NCI-H128 (cell line): ENCODE data around the gene MOCS3.
A peak's percentile ranks its signal among the peaks of the same experiment; 100 is the strongest.

Experiments
- DNase-seq: peaks from one replicate; lab custom pipeline; 2025; ENCODE audit not compliant: unreplicated experiment; lab: John Stamatoyannopoulos, UW

MOCS3 gene

GRCh38 chr20:50958615-50959542, at the start of gene MOCS3:
TSS of gene MOCS3 (plus strand) at chr20:50958818. CDS start at chr20:50958843, 25 bp downstream.
- DNase-seq, result peak; percentile 91

GRCh38 chr20:50909413-50909812, 49.2 kb upstream of the MOCS3 start:
- DNase-seq, result no peak

DNA sequence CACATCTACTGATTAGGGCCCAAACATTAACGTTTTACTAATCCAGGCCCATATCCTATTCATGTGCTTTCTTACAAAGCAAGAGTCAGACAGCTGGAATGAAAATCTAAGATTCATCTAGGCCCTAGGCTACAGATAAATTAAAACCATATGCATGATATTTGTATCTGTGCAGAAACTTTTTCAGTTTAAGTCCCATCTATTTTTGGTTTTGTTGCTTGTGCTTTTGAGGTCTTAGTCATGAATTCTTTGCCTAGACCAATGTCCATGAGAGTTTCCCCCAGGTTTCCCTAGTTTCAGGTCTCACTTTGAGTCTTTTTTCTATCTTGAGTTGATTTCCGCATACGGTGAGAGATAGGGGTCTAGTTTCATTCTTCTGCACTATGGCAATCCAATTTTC, 47.6 kb upstream of the MOCS3 start:
- no peak for DNase-seq

GRCh38 chr20:50911716-50912115, 46.9 kb upstream of the MOCS3 start:
- no peak for DNase-seq

DNA sequence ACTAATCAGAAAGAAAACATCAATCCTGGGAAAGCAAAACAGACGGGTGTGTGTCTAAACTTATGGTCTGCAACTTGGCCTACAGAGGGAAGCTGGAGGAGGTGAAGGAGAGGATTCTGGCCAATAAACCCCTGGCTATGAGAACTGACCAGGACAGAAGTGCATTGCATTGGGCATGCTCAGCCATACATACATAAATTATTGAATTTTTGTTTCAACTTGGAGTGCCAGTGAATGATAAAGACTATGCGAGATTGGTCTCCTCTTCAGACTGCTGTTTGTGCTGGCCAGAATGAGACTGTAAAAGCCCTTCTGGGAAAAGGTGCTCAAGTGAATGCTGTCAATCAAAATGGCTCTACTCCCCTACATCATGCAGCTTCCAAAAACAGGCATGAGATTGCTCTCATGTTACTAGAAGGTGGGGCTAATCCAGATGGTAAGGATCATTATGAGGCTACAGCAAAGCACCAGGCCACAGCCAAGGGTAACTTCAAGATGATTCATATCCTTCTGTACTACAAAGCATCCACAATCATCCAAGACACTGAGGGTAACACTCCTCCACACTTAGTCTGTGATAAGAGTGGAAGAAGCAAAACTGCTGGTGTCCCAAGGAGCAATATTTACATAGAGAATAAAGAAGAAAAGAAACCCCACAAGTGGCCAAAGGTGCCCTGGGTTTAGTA, 44.8 kb upstream of the MOCS3 start:
- no peak for DNase-seq

GRCh38 chr20:50915424-50915823, 43.2 kb upstream of the MOCS3 start:
- DNase-seq, result no peak

- DNase-seq, result no peak
Observed at GRCh38 chr20:50916257-50916656, 42.4 kb upstream of the MOCS3 start.

GRCh38 chr20:50916934-50917333, 41.7 kb upstream of the MOCS3 start:
- no peak for DNase-seq

DNA sequence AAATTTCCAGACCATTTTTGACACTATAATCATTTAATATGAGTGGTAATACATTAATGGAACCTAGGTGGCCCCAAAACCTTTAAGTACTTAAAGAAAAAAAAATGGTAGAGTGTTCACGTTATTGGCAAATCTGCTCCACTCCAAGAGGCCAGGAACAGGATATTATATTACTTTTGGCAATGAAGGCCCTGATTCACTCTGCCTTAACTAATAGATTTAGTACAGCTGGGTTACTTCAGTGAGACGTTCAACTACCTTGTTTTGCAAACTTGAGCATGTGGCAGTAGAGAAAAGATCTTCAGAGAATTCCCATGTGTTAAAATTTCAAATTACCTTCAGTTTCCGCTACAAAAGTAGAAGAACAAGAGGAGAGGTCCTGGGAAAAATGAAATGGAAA, 40.2 kb upstream of the MOCS3 start:
- DNase-seq, result no peak

- no peak for DNase-seq
Observed at GRCh38 chr20:50919567-50919966, 39.1 kb upstream of the MOCS3 start.

GRCh38 chr20:50920997-50921396, 37.6 kb upstream of the MOCS3 start:
- no peak for DNase-seq

- DNase-seq, result no peak
Observed at GRCh38 chr20:50921803-50922501, 36.7 kb upstream of the MOCS3 start.

GRCh38 chr20:50924261-50924920, 34.2 kb upstream of the MOCS3 start:
- DNase-seq, result no peak

DNA sequence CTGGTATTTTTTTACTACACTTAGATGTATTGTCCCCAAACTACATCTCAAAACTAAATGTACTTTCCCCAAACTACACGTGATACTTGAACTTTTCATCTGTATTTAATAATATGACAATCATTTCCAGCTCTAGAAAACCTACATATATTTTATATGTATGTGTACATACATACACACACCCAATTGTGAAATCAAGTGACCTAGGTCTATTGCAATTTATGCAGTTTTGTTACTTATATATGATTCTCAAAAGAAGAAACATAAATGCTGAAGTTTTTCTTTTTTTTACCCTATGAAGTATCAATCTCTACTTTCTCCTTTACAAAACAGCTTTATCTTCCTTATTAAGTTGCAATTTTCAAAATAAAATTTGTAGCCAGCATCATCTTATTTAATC, 32.1 kb upstream of the MOCS3 start:
- no peak for DNase-seq

GRCh38 chr20:50928469-50928868, 30.1 kb upstream of the MOCS3 start:
- DNase-seq, result no peak

DNA sequence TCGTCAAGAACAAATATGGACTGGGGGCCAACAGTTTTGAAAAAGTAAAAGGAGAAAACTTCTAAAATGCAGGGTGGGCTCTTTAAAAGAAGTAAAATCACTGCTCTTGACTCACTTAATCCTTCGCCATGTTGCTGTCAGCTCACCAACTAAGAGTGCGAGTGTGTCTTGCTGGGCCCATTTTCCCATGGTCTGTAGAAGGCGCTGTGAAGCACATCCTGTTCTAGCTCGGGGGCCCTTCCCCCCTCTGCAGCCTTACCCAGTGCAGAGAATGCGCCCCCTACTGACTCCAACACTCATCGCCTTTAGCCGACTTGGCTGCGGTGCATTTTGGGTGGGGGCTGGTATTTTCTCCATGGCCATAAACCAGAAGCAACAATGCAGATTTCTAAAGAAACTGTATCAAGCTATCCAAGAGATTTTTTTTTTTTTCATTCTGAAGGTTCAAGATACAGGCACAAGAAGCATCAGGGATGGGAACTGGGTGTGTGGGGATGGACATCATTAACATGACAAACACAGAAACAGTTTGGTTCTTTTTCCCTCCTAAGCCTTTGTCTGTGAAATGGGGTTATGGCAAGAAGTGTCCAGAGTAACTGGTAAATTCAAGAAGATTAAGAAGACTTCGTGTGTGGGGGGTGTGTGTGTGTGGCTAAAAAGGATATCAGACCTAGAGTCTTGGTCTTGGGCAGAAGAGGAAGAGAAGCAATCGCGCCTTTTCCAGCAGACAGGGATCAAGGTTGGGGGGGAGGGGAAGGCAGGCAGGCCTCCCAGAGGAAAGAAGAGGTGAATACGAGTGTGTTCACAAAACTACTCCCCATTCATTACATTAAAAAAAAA, 29.1 kb upstream of the MOCS3 start:
- peak; percentile 63 for DNase-seq

DNA sequence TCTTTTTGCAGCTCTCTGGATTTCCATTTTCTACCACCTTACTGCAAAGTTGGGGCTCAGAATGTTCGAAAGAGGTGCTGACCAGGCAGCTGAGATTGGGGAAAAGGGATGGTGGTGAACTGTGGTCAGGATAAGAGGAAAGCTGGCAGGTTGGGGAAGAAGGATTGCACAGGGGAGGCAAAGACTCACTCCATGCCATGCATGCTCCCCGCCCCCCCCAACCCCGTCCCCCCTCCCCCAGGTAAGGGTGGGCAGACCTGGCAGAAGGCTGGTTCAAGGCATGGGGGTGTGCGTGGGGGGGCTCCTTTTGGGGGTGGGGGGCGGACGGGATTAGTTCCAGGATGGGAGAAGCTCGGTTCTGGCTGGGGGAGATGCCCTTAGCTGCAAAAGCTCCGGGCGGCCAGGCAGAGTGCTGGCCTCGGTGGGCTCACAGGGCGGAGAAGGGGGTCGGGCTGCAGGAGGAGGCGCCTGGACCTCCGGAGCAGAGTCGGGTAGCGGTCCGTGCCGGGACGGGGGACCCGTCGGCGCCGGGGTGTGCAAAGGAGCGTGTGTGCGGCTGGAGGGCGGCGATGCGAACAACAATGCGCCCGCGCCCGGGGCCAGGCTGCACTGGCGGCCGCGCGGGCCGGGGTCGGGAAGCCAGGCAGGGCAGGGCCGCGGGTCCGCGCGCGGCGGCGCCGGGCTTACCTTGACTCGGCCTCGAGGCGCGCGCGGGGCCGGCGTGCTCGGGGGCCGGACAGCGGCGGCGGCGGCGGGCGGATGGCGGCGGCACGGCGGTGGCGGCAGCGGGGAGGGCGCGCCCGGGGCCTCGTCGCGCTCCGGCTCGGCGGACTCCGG, 28.3 kb upstream of the MOCS3 start:
- no peak for DNase-seq

DNA sequence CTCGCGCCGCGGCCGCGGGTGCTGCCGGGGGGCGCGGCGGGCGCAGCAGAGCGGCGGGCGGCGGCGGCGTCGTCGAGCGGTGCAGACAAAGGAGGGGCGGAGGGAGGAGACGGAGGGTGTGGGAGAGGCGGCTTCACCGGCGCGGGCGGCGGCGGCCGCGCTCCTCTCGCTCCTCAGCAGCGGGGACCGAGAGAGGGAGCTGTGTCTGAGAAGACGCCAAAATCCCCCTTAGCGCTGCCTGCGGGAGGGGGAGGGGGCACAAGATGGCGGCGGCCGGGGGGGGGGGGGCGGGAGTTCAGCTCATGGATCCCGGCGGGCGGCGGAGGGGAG, 27.7 kb upstream of the MOCS3 start:
- no peak for DNase-seq

DNA sequence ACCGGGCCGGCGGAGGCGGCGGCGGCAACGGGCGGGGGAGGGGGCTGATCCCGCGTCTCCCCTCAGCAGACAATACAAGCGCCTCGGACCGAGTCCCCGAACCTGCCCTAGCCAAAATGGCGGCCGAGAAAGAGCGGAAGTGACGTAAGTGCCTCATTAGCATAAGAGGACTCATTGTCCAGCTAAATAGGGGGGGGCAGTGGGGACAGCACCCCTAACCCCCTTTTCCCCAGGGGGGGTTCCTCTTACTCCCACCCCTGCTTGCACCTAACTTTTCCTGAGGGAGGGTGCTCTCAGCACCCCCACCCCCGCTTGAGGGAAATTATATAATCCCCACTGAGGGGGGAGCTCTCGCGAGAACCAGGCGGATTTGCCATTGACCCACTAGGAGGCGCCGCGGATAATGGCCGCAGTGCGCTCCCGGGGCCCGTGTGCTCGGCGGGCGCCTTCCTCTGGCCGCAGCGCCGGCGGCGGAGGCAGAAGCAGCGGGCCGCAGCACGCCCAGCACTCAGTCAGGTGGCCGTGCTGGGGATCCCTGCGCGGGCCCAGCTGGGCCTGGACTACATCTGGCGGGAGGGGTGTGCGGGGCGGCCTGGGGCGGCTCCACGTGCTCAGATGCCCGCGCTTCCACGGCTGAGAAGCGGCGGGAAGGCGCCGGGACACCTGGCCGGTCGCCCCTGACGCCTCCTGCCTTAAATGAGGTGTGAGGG, 27.2 kb upstream of the MOCS3 start, which contains the start of gene ADNP:
Gene ADNP (minus strand): TSS at position 132 of the 710 bp plus-strand sequence. CDS start 27,441 bp downstream, outside the sequence.
- peak; percentile 89 for DNase-seq
